Fibroblast of lung (primary cell): Measurements from ENCODE around the gene MAN1A1. TPM values are rescaled to one million over a fixed set of nuclear protein-coding genes. Genes with fewer than 3 reads are reported as not detected.
A peak's percentile ranks its signal among the peaks of the same experiment; 100 is the strongest.
"Not testable (repeated sequence)": the region's sequence is repeated elsewhere in the genome, so short reads cannot be mapped to it uniquely, and the experiment has no call there.

Experiments
- DNase-seq, 2 donors: peaks; one replicate each; pipeline versions ENCODE4 v3.0.0 to v3.0.0-alpha.2; 2010; ENCODE audit warnings: low read depth in 2 of 2
- H2AFZ ChIP-seq: 2 replicates; pipeline ENCODE4 v1.5.1; 2012; ENCODE audit warnings: low read length, control low read depth, inconsistent platforms
- H3K27ac ChIP-seq: 2 replicates; pipeline ENCODE4 v1.5.1; 2011; ENCODE audit warnings: low read length, control low read depth; ENCODE audit not compliant: insufficient read depth
- H3K27me3 ChIP-seq: 2 replicates; pipeline ENCODE4 v1.5.1; 2011; ENCODE audit warnings: mild to moderate bottlenecking, low read length; ENCODE audit not compliant: control insufficient read depth, insufficient read depth
- H3K36me3 ChIP-seq: 2 replicates; pipeline ENCODE4 v1.5.1; 2011; ENCODE audit warnings: low read length; ENCODE audit not compliant: control insufficient read depth, insufficient read depth
- H3K4me1 ChIP-seq: 2 replicates; pipeline ENCODE4 v1.5.1; 2011; ENCODE audit warnings: low read length; ENCODE audit not compliant: control insufficient read depth, insufficient read depth; ENCODE audit errors: extremely low read depth
- H3K4me2 ChIP-seq: 2 replicates; pipeline ENCODE4 v1.5.1; 2011; ENCODE audit warnings: low read length, control low read depth; ENCODE audit not compliant: insufficient read depth; ENCODE audit errors: extremely low read depth
- H3K4me3 ChIP-seq, 4 experiments: fragments of 200-600 bp in 1 of 4; sonication (generic) in 1 of 4; replicated peaks in 1 of 4; 2 replicates each; pipeline ENCODE4 v1.5.1; 2011 to 2016; ENCODE audit warnings: low read length in 4 of 4, low read depth in 3 of 4, mild to moderate bottlenecking in 3 of 4, control low read depth in 2 of 4, inconsistent platforms in 1 of 4, mixed read lengths in 1 of 4; ENCODE audit not compliant: insufficient read depth in 1 of 4; ENCODE audit errors: control extremely low read depth in 1 of 4
- H3K79me2 ChIP-seq: 2 replicates; pipeline ENCODE4 v1.5.1; 2012; ENCODE audit warnings: mild to moderate bottlenecking, low read length, inconsistent platforms; ENCODE audit not compliant: control insufficient read depth, insufficient read depth
- H3K9ac ChIP-seq: 2 replicates; pipeline ENCODE4 v1.5.1; 2011; ENCODE audit warnings: mild to moderate bottlenecking, low read length, control low read depth; ENCODE audit not compliant: insufficient read depth
- H3K9me3 ChIP-seq: 2 replicates; pipeline ENCODE4 v1.5.1; 2012; ENCODE audit warnings: low read depth, low read length; ENCODE audit not compliant: control insufficient read depth, insufficient read depth
- H4K20me1 ChIP-seq: 2 replicates; pipeline ENCODE4 v1.5.1; 2011; ENCODE audit warnings: low read length; ENCODE audit not compliant: control insufficient read depth, insufficient read depth; ENCODE audit errors: extremely low read depth
- EZH2 ChIP-seq: IDR thresholded peaks from 2 replicates; pipeline ENCODE4 v1.5.1; 2012; ENCODE audit warnings: low read length, control low read depth, mild to moderate bottlenecking; ENCODE audit errors: missing control alignments
- polyA plus RNA-seq, 2 donors: library from polyadenylated mRNA; depleted of rRNA in 1 of 2; stranded (reverse) in 1 of 2; unstranded in 1 of 2; fragments of >200 nt; gene quantifications; 2 replicates each; pipeline ENCODE4 v1.2.1, GENCODE V29; 2011 to 2012; ENCODE audit warnings: missing spikeins in 1 of 2
- total RNA-seq: library from RNA; depleted of rRNA; stranded (reverse); fragments of >200 nt; gene quantifications from 2 replicates; pipeline ENCODE4 v1.2.1, GENCODE V29; 2014
- TF ChIP-seq, protein P1 (sequence below), 2 donors: IDR thresholded peaks in 1 of 2; conservative IDR thresholded peaks in 1 of 2; 1 replicate in 1 of 2; 2 replicates in 1 of 2; pipeline ENCODE4 v1.5.1; 2011 to 2012; ENCODE audit warnings: low read length in 2 of 2, control low read depth in 1 of 2, inconsistent platforms in 1 of 2, low read depth in 1 of 2, mild to moderate bottlenecking in 1 of 2

Gene MAN1A1
- total and polyA plus RNA-seq, 2 donors (not counting 1 experiment from before 2014, with no cell fraction given) = 39.5 to 120 TPM

- Histone ChIP-seq H3K4me1 (no peaks in the 10 kb centered on the region), H2AFZ (no peak overlapping the region), H3K4me3 (no peak overlapping the region), H3K36me3 (no peaks in the 10 kb centered on the region), H4K20me1 (no peaks in the 10 kb centered on the region), H3K9me3 (no peaks in the 10 kb centered on the region), H3K4me2 (no peak overlapping the region), H3K79me2 (no peaks in the 10 kb centered on the region), H3K27me3 (no peaks in the 10 kb centered on the region), H3K9ac (no peak overlapping the region), H3K27ac (no peak overlapping the region)
- TF ChIP-seq, protein P1, sequence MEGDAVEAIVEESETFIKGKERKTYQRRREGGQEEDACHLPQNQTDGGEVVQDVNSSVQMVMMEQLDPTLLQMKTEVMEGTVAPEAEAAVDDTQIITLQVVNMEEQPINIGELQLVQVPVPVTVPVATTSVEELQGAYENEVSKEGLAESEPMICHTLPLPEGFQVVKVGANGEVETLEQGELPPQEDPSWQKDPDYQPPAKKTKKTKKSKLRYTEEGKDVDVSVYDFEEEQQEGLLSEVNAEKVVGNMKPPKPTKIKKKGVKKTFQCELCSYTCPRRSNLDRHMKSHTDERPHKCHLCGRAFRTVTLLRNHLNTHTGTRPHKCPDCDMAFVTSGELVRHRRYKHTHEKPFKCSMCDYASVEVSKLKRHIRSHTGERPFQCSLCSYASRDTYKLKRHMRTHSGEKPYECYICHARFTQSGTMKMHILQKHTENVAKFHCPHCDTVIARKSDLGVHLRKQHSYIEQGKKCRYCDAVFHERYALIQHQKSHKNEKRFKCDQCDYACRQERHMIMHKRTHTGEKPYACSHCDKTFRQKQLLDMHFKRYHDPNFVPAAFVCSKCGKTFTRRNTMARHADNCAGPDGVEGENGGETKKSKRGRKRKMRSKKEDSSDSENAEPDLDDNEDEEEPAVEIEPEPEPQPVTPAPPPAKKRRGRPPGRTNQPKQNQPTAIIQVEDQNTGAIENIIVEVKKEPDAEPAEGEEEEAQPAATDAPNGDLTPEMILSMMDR (conservative IDR thresholded peaks at IDR 0.05 in 1 of 2, IDR thresholded peaks at IDR 0.05 in 1 of 2; ENCODE audit: low read depth in 1 of 2, low read length in 2 of 2) = no peak
- TF ChIP-seq EZH2 = no peak
- DNase-seq = no peak
These were observed 36.4 kb upstream of the MAN1A1 start for GRCh38 chr6:119385994-119386393.

- Histone ChIP-seq H3K4me1 (no peaks in the 10 kb centered on the region), H2AFZ (no peak overlapping the region), H3K9me3 (no peaks in the 10 kb centered on the region), H3K27me3 (no peaks in the 10 kb centered on the region), H3K4me2 (no peak overlapping the region), H3K27ac (no peak overlapping the region), H3K4me3 (no peak overlapping the region), H3K9ac (no peak overlapping the region), H3K79me2 (no peaks in the 10 kb centered on the region), H3K36me3 (no peaks in the 10 kb centered on the region), H4K20me1 (no peaks in the 10 kb centered on the region)
- TF ChIP-seq, protein P1 (conservative IDR thresholded peaks at IDR 0.05 in 1 of 2, IDR thresholded peaks at IDR 0.05 in 1 of 2; ENCODE audit: low read depth in 1 of 2, low read length in 2 of 2) = no peak
- no peak for TF ChIP-seq EZH2
- peak; percentile 31 to 40 for DNase-seq
These were observed 34.9 kb upstream of the MAN1A1 start for GRCh38 chr6:119384444-119384843.

DNA sequence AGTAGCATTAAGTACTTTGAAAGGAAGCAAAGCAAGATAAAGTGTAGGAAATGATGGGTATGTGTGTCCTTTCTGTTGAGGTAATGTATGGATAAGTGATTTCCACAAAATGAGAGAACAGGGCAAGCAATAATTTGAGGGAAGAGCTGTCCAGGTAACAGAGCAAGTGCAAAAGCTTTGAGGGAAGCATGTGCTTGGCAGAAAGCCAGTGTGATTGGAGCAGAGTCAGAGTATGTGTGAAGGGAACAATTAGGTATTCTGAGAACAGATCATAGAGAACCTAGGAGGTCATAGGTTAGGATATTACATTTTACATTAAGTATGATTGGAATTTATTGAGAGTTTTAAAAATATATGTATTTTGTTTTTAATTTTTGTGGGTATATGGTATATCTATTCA, 30.2 kb upstream of the MAN1A1 start:
- TF ChIP-seq, protein P1 (conservative IDR thresholded peaks at IDR 0.05 in 1 of 2, IDR thresholded peaks at IDR 0.05 in 1 of 2; ENCODE audit: low read depth in 1 of 2, low read length in 2 of 2) = no peak
- TF ChIP-seq EZH2 = no peak
- Histone ChIP-seq H3K27ac (no peak overlapping the region), H3K9ac (no peak overlapping the region), H3K36me3 (no peaks in the 10 kb centered on the region), H3K79me2 (no peaks in the 10 kb centered on the region), H3K9me3 (no peaks in the 10 kb centered on the region), H3K27me3 (no peaks in the 10 kb centered on the region), H3K4me2 (no peak overlapping the region), H2AFZ (no peak overlapping the region), H3K4me1 (no peaks in the 10 kb centered on the region), H4K20me1 (no peaks in the 10 kb centered on the region), H3K4me3 (no peak overlapping the region)
- DNase-seq = no peak

DNA sequence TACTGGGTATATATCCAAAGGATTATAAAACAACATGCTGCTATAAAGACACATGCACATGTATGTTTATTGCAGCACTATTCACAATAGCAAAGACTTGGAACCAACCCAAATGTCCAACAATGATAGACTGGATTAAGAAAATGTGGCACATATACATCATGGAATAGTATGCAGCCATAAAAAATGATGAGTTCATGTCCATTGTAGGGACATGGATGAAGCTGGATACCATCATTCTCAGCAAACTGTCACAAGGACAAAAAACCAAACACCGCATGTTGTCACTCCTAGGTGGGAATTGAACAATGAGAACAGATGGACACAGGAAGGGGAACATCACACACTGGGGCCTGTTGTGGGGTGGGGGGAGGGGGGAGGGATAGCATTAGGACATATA, 27.5 kb upstream of the MAN1A1 start:
- H4K20me1 ChIP-seq, H3K4me2 ChIP-seq, H3K79me2 ChIP-seq, H3K4me3 ChIP-seq, H2AFZ ChIP-seq, H3K9ac ChIP-seq, H3K27me3 ChIP-seq, DNase-seq, H3K27ac ChIP-seq, H3K9me3 ChIP-seq, H3K36me3 ChIP-seq, H3K4me1 ChIP-seq: not testable (repeated sequence)
